AML-193 (cell line): ENCODE results near the gene RFC4.
A peak's percentile ranks its signal among the peaks of the same experiment; 100 is the strongest.

Experiments
- DNase-seq, 2 experiments: peaks; one replicate each; lab custom pipeline; 2025; lab: John Stamatoyannopoulos, UW

The RFC4 gene

DNA sequence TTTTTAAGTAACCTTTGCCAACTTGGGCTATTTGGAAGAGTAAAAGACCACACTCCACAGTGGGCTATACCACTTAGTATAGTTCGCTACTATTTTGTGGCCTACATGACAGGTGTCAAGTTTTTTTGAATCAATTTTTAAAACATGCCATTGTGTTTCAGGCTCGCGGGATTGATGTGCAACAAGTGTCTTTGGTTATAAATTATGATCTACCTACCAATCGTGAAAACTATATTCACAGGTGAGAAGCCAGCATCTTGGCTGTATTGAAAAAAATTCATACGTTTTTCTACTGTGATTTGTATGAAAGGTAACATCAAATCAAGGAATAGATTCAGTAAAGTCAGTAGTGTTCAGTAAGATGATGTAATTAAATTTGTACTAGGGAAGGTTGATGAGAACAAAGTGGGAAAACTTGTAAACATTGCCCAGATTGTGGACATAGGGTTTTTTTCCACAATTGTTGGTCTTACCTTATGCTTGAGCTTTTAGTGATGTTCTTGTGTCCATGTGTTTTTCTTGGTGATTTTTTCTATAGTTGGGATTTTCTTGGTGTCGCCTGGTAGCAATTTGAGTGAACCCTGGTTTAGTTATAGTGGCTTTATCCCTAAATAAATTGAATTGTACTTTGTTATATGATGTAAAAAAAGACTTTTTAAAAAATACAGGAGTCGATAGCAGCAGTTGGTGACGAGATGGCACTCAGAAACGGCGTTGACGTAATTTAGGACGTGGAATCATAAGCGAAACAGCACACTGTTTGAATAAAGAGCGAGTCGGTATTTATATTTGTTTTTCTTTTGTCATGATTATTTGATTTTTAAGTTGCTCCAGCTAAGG is 18.4 kb downstream of the RFC4 start:
- DNase-seq = no peak

DNA sequence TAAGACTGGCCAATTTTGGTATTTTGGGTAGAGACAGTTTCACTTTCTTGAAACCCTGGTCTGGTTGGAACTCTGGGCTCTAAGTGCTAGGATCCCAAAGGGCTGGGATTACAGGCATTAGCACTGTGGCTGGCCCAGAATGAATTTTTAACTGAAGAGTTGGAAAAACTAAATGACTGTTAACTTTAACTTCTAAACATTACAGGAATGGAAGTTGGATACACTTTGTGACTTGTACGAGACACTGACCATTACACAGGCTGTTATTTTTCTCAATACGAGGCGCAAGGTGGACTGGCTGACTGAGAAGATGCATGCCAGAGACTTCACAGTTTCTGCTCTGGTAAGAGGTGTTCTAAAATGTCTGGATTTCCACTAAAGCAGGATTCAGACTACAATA is 19.4 kb downstream of the RFC4 start:
- DNase-seq = no peak

DNA sequence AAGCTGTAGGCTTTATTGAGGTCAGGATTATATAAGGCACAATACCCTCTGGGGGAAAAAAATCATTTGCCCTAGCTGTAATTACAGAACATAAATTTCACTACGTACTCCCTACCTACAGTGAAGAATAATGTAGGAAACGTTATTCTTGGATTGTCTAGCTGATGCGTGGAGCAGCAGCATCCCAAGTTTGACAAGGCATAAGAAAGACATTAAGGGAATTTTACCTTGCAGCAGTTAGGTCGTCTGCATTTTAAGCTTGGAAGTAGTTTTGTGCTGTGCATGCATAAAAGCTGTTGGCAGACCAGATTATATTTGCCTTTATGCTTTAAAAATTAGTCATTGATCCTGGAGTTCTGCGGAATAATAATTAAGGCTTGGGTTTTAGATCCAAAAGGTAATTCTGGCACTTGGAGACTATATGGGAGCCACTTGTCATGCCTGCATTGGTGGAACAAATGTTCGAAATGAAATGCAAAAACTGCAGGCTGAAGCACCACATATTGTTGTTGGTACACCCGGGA is 20.7 kb downstream of the RFC4 start:
- DNase-seq = no peak

DNA sequence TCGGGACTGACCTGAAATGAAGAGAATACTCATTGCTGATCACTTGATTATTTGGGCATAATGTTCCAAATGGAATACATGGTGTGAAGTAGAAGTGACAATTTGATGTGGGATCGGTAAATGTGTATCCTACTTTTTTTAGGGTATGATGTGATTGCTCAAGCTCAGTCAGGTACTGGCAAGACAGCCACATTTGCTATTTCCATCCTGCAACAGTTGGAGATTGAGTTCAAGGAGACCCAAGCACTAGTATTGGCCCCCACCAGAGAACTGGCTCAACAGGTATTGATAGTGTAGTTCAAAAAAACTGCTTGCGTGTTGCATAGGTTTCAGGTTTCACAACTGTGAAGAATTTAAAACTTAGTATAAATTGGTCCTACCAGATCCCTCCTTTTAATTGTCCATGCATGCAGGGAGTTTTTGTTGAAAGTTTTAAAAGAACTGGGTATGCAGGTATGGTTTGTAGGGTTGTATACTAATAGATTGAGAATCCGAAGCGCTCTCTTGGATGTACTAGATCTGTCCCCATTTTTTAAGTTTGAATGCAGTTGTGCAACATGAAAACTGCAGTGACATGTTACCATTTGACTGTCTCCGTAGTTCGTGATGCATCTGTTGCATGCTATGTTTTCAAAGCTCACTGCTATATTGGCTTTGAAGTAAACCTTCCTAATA is 21.3 kb downstream of the RFC4 start:
- DNase-seq = no peak

DNA sequence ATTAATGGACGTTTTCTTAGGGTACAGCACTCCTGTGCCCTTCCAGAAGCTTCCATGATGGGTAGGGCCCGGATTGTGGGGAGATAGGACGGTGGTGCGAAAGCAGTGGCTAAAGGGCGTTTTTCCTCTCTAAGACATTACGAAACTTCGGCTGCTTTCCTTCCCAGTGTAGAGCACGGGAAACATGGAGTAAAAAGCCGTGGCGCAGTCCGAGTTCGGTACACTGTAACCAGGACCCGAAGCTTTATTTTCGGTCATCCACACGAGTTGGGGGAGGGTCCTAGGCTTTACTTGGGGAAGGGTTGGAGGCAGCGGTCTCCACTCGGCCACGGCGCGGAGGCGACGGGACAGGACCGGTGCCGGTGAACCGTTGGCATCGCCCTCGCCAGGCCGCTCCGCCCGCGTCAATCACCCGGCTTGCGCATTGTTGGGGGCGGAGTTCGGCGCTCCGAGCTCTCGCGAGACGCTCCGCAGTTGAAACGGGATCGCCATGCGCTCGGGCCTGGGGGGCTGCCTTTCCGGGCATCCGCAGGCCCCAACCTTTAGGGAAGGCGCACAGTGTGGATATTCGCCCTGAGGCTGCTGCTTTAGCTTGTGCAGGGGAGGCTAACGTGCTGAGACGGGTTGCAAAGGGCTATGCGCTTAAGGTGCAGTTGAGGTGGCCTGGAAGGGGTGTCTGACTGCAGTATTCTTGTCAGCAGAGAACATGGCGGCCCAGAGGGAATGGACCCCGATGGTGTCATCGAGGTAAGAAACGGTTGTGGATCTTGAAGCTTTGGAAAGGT is 22.4 kb downstream of the RFC4 start:
- peak; percentile 70 to 71 for DNase-seq

DNA sequence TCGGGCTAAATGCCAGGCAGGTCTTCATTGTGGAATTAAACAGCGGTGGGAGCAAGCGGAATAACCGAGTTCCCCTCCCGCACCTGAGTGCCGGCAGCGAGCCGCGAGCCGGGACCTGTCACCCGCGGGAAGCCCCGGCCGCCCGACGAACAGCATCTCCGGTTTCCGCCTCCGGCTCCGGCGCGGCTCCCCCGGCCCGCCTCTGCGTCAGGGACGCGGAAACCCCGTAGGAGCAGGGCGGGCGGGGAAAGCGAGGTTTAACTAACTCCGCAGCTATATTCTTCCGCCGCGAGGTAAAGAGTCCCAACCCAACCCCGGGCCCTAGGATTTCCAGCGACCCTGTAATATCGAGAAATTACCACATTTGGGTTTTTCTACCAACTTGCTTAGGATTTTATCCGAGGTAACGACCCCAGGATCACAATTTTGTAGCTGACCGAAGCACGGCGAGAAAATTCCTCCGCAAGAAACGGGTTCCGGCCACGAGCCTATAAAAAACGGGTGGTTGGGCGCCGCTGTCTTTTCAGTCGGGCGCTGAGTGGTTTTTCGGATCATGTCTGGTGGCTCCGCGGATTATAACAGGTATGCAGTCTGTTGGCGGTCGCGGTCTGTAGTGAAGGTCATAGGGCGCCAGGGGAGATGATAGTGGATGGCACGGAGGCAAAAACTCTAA is 23.1 kb downstream of the RFC4 start, which contains the start of gene EIF4A2:
TSS of gene EIF4A2 (plus strand) at position 520 of the 673 bp plus-strand sequence. CDS start at position 554, 34 bp downstream.
- peak; percentile 83 to 90 for DNase-seq

DNA sequence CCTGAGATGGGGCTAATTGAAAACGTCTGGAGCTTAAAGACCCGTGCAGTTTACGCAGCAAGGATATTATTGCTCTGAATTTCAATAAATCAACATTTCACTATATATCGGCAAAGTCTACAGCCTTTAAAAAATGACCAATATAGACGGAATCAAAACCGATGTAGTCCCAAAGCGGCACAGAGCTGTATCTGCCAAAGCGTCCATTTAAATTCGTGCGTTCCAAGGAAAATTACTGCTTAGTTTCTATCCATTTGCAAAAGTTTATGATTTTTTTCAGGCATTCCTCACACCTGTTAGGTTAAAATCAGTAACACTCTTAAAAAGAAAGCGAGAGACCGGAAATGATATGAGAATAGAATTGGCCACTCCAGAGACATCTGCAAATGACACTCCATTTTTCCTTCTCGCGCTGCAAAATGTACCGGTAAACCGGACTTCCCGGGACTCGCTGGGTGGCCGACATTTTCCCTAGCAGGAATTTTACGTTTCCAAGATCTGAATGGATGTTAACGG is 23.7 kb downstream of the RFC4 start:
- peak in 1 of 2 experiments; percentile 48 for DNase-seq

DNA sequence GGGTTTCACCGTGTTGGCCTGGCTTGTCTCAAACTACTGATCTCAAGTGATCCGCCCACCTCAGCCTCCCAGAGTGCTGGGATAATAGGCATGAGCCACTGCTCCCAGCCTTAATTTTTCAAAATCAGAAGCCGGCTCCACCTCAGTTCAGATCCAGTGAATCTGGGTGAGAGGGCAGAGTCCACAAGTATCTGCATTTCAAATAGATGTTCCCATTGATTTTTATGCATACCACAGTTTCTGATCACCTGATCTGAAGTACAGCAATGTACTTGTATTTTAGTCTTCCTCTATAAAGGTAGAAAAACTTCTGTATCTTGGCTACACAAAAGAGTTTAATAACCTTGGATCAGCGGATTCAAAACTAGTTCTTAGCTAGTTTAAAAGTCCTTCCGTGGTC is 27.1 kb downstream of the RFC4 start:
- no peak for DNase-seq

DNA sequence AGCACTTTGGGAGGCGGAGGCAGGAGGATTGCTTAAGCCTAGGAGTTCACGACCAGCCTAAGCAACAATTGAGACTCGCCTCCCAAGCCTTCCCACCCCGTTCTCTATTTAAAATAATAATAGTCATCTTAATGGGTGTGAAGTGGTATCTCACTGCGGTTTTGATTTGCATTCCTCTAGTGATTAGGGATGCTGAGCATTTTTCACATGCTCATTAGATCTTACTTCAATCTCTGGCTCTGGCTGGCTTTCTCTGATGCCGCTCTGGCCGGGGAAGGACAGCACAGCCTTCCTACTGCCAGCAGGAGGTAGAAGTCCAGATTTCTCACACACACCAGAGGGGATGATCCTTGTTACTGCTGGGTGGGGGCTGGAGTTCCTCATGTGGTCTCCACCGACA is 30.3 kb downstream of the RFC4 start:
- DNase-seq = no peak

DNA sequence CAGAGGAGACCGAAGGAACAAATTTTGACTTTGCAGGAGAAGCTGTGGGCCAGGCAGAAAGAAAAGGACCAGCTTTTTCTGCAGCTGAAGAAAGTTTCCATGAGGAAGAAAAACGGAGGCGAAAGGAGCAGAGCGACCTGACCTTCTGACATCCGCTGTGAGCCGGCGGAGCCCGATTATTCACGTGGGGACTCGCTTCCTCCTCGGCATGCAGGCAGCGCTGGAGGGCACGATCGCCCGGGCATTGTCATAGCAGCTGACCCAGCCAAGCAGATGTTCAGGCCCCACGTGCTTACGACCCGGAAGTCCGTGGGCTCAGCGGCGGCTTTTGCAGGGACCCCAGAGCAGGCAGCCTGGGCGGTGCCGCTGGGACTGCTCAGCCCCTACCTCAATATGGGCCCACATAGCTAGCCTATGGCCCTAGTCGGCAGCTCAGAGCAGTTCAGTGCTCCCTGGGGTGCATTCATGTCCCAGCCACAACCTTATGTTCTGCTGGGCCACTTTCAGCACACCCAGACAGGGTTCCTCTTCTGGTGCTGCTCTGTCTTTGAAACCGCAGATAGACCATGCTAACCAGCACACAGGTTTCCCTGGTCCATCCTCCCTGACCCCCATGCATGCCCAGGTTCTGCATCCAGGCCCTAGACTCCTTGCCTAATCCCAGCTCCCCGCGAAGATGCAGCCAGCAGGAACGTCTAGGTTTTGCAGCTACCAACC is 33.4 kb downstream of the RFC4 start:
- peak; percentile 91 for DNase-seq

DNA sequence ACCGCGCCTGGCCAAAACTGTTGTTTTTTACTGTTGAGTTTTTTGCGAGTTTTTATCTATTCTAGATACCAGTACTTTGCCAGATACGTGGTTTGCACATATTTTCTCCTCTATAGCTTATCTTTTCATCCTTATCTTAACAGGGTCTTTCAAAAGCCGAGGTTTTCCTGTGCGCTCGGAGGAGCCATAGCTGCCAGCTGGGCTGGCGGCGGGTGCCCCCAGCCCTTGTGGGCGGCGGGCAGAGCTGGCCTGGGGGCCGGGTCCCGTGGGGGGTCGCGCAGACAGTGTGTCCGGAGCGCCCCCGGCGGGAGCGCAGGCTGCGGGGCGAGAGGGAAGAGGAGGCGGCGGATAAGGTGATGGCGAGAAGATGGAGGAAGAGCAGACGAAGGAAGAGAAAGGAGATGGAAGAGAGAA is 34.0 kb downstream of the RFC4 start:
- DNase-seq = no peak

DNA sequence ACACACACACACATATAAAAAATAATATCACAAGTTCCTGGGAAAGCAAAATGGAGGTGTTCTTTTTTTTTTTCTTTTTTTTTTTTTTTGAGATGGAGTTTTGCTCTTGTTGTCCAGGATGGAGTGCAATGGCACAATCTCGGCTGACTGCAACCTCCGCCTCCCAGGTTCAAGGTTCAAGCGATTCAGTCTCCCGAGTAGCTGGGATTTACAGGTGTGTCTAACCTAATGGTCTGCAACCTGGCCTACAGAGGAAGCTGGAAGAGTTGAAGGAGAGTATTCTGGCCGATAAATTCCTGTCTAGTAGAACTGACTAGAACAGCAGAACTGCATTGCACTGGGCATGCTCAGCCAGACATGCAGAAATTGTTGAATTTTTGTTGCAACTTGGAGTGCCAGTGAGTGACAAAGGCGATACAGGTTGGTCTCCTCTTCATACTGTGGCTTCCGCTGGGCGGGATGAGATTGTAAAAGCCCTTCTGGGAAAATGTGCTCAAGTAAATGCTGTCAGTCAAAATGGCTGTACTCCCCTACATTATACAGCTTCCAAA is 45.3 kb downstream of the RFC4 start:
- no peak for DNase-seq

DNA sequence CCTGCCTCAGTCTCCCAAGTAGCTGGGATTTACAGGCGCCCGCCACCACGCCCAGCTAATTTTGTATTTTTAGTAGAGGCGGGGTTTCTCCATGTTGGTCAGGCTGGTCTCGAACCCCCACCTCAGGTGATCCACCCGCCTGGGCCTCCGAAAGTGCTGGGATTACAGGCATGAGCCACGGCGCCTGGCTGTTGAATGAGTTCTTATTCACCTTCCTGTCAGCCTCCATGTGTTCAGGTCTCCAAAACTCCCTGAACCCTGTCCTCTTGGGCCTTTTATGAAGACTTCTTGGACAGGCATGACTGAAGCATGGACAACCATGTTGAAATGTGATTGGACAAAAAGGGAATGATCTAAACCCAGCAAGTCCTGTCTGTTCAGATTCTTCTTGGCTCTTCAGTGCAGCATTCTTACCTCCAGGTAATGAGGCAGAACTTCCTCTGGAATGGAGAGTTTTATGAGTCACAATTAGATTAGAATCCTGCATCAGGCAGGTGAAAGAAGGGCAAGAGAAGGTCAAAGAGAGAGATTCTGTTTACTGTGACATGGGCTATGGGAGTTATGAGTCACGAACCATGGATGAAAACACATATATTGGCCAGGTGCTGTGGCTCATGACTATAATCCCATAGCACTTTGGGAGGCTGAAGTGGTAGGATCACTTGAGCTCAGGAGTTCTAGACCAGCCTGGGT is 46.0 kb downstream of the RFC4 start:
- DNase-seq = no peak

DNA sequence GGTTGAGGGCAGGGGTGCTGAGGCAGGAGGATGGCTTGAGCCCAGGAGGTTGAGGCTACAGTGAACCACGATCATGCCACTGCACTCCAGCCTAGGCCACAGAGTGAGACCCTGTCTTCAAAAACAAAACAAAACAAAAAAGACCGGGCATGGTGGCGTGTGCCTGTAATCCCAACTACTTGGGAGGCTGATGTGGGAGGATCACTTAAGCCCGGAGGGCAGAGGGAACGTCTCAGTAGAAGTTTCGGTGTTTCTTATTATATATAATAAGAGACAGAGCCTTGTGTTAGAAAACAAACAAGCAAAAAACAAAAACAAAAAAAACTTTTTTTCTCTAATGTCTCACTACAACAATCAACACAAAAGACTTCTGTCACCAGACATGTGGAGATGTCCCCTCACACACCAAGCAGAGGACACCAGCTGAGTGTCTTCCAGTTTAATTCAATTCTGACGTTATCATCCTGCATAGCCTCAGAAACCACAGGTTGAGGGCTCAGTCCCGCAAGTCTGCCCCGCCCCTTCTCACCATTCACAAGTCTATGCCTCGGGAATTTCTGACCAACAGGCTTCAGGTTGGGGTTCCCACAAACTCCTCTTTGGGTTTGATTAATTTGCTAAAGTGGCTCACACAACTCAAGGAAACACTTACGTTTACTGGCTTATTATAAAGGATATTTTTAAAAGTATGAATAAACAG is 46.9 kb downstream of the RFC4 start:
- DNase-seq = no peak

DNA sequence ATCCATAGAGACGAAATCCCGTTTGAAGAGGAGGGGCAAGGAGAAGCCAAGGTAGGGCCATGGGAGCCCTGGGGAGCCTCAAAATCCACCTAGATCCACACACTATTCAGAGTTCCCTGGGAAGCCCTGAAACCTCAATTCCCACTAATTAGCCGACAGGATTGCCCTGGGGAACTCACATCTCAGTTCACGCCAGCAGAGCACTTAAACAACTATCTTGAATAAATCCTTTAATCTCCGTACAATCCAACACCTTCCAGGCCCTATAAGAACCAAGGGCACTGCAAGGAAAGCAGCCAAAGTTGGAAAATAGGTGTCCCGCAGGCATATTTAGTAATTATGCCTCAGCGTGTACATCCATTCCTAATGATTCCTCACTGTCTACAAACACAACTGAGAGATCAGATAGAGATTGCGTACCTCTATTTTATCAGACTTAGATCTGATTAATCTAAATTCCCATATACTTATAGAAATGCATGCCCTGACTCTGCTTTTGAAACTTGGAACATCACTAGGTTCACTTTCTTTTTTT is 48.5 kb downstream of the RFC4 start:
- DNase-seq = no peak

DNA sequence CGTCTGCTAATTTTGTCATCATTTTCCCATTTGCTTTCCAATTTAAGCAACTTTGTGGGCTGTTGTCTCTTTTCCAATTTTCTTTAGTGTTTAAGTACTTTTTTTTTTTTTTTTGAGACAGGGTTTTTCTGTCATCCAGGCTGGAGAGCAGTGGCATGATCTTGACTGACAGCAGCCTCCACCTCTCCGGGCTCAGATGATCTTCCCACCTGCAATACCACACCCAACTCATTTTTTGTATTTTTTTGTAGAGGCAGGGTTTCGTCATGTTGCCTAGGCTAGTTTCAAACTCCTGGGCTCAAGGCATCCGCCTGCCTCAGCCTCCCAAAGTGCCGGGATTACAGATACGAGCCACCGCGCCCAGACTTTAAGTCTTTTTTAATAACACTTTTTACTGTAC is 49.1 kb downstream of the RFC4 start:
- DNase-seq = no peak

DNA sequence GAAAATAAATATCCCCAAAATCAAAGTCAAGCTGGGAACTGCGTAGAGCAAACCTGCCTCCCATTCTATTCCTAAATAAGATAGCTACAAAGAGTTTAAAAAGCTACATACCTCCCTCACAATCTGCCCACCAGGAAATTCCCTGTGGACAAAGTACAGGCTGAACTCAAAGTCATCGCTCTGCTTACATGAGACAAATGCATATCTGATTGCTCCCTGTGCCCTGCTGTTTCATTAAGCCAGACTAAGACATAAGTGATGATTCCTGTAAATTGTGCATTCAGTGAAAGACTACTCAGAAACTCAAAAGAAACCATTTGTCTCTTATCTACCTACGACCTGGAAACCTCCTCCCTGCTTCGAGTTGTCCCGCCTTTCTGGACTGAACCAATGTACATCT is 51.4 kb downstream of the RFC4 start:
- DNase-seq = no peak

DNA sequence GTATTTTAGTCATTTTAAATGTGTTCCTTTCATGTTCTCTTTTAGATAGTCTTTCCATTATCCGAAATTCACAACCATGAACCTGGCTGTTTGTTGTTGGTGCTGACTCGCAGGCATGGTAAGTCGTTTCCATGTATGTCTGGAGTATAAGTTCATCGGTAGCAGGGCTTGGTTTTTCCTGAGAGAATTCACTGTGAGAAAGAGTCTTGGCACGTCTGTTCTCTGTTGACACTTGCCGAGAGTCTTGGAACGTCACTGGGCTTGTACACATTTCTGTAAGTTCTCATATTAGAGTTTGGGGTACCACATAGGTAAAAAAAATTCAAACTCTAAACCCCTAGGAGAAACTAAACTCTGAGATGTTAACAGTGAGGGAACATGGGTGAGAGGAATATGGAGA is 52.3 kb downstream of the RFC4 start:
- no peak for DNase-seq

DNA sequence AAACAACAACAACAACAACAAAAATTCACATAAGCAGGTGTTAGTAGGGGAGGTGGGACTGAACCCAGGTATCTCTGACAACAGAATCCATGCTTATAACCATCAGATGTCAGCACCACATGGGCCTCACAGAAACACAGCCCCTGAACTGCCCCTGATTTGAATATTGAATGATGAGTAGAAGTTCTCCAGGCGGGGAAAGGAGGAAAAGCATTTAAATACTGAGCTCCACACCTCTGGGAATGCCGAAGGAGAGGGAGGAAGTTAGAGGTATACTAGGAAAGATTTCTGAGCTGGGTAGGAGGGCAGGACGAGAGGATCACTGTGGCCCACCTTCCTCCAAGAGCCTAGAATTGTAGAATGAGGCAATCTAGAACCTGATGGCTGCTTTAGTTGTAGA is 54.8 kb downstream of the RFC4 start:
- no peak for DNase-seq
